Tibial nerve (tissue), 4 donors: ENCODE measurements around the gene VCAM1. TPM values are rescaled to one million over a fixed set of nuclear protein-coding genes. Genes with fewer than 3 reads are reported as not detected.

Experiments used
- DNase-seq, 2 donors: peaks; one replicate each; pipeline ENCODE4 v3.0.0-alpha.2; 2019; ENCODE audit warnings: low spot score in 2 of 2
- H3K27ac ChIP-seq, 4 donors: fragments of 200-600 bp; sonication (generic) in 3 of 4; one replicate each; pipeline ENCODE4 v1.5.1; 2017 to 2019; ENCODE audit warnings: mild to moderate bottlenecking in 1 of 4
- H3K27me3 ChIP-seq, 2 donors: fragments of 200-600 bp; sonication (generic) in 1 of 2; one replicate each; pipeline versions ENCODE4 v1.5.1 to v1.6.0; 2017 to 2019
- H3K36me3 ChIP-seq, 3 donors: fragments of 200-600 bp; sonication (generic); one replicate each; pipeline ENCODE4 v1.5.1; 2018 to 2019
- H3K4me1 ChIP-seq, 4 donors: fragments of 200-600 bp; sonication (generic) in 3 of 4; one replicate each; pipeline ENCODE4 v1.5.1; 2017 to 2019
- H3K4me3 ChIP-seq, 4 donors: fragments of 200-600 bp; sonication (generic) in 3 of 4; one replicate each; pipeline ENCODE4 v1.5.1; 2017 to 2019; ENCODE audit warnings: mild to moderate bottlenecking in 1 of 4, moderate library complexity in 1 of 4
- H3K9me3 ChIP-seq, 4 donors: fragments of 200-600 bp; sonication (generic) in 3 of 4; one replicate each; pipeline ENCODE4 v1.5.1; 2017 to 2019
- CTCF ChIP-seq, 5 experiments: fragments of 200-600 bp in 3 of 5; fragments of 450-650 bp in 2 of 5; sonication (generic) in 3 of 5; IDR thresholded peaks; one replicate each; pipeline ENCODE4 v1.5.1; 2016 to 2019; ENCODE audit warnings: antibody characterized with exemption in 5 of 5, mild to moderate bottlenecking in 3 of 5, moderate library complexity in 2 of 5
- EP300 ChIP-seq, 2 donors: sonication (generic); formaldehyde crosslinking; IDR thresholded peaks; one replicate each; pipeline ENCODE4 v1.6.1; 2017; ENCODE audit warnings: antibody characterized with exemption in 2 of 2, mild to moderate bottlenecking in 1 of 2
- POLR2A ChIP-seq, 2 donors: fragments of 450-650 bp; IDR thresholded peaks; one replicate each; pipeline ENCODE4 v1.6.1; 2017; ENCODE audit warnings: antibody characterized with exemption in 2 of 2, mild to moderate bottlenecking in 2 of 2, moderate library complexity in 2 of 2
- WGBS, 2 donors: methylation state at CpG; one replicate each; pipeline ENCODE4 v1.1.5; 2018; 5-methylcytosine and 5-hydroxymethylcytosine counted together
- total RNA-seq, 4 donors: library from RNA; depleted of rRNA; stranded (reverse); fragments of >200 nt; gene quantifications; one replicate each; pipeline ENCODE4 v1.1.0, GENCODE V29; 2016

The VCAM1 gene
- total RNA-seq, 4 donors from 2014 or later: 5.1 to 21.2 (median 9.8) TPM

GRCh38 chr1:100731758-100732157 is 12.2 kb downstream of the VCAM1 start:
- Histone ChIP-seq H3K9me3 (no peaks in the 10 kb centered on the region), H3K4me1 (peaks cover 0 to 6% (median 0%) of the 10 kb centered on the region in 4 donors), H3K4me3 (no peak overlapping the region), H3K36me3 (peaks cover 0 to 7% (median 0%) of the 10 kb centered on the region in 3 donors), H3K27ac (no peak overlapping the region), H3K27me3 (no peaks in the 10 kb centered on the region)
- TF ChIP-seq EP300 (IDR thresholded peaks at IDR 0.05) (no peak), CTCF (IDR thresholded peaks at IDR 0.05) (no peak), POLR2A (IDR thresholded peaks at IDR 0.05) (no peak)
- DNase-seq: no peak
- 88 to 94% methylated on average over 1 of the region's 1 CpG for WGBS, 2 donors

DNA sequence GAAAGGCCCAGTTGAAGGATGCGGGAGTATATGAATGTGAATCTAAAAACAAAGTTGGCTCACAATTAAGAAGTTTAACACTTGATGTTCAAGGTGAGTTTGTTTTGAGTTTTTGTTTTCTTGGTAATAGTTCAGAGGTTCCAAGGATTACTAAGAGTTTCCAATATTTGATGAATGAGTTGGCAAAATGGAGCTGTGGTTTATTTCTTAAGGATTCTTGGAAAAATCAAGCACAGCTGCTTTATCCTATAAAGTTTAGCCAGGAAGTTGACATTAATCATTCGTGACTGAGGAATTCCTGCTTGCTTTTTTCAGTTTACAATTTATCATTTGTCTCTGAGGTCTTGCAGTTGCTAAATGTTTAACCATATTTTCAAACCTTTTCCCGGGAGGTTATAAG is 15.1 kb downstream of the VCAM1 start:
- Histone ChIP-seq H3K4me3 (no peak overlapping the region), H3K36me3 (peaks cover 0 to 7% (median 0%) of the 10 kb centered on the region in 3 donors), H3K27ac (no peak overlapping the region), H3K9me3 (no peaks in the 10 kb centered on the region), H3K4me1 (peaks cover 0 to 11% (median 0%) of the 10 kb centered on the region in 4 donors), H3K27me3 (no peaks in the 10 kb centered on the region)
- TF ChIP-seq POLR2A (IDR thresholded peaks at IDR 0.05) (no peak), CTCF (IDR thresholded peaks at IDR 0.05) (no peak), EP300 (IDR thresholded peaks at IDR 0.05) (no peak)
- DNase-seq: no peak
- WGBS, 2 donors: 40 to 48% methylated on average over 3 of the region's 3 CpGs

- WGBS, 2 donors: 83 to 89% methylated on average over 3 of the region's 3 CpGs
- Histone ChIP-seq H3K27me3 (no peaks in the 10 kb centered on the region), H3K27ac (no peak overlapping the region), H3K9me3 (no peaks in the 10 kb centered on the region), H3K4me1 (peaks cover 0 to 11% (median 0%) of the 10 kb centered on the region in 4 donors), H3K4me3 (no peak overlapping the region), H3K36me3 (peaks cover 0 to 7% (median 0%) of the 10 kb centered on the region in 3 donors)
- no peak for DNase-seq
- no peak for TF ChIP-seq EP300 (IDR thresholded peaks at IDR 0.05)
- TF ChIP-seq POLR2A (IDR thresholded peaks at IDR 0.05): no peak
- no peak for TF ChIP-seq CTCF (IDR thresholded peaks at IDR 0.05)
These were observed 15.7 kb downstream of the VCAM1 start for GRCh38 chr1:100735244-100735643.

DNA sequence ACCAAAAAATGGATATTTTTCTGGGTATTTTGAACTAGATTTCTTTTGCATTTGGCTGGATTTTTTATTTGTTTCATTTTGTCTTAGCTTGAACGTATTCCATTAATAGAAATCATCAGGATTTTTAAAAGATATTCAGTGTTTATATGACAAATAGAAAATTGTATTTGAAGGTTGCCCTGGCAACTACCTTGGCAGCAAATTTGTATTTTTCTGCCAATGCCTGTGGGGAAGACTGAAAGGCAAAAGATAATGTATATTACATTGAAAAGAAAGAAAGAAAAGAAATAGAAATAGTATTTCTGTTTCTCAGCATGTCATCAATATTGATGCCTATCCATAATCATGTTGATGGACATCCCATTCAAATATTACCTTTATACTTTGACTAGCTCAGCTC is 16.8 kb downstream of the VCAM1 start:
- no peak for TF ChIP-seq EP300 (IDR thresholded peaks at IDR 0.05)
- no peak for TF ChIP-seq CTCF (IDR thresholded peaks at IDR 0.05)
- no peak for TF ChIP-seq POLR2A (IDR thresholded peaks at IDR 0.05)
- no peaks in the 10 kb centered on the region for H3K27me3 ChIP-seq
- no peak overlapping the region for H3K27ac ChIP-seq
- no peaks in the 10 kb centered on the region for H3K9me3 ChIP-seq
- H3K4me3 ChIP-seq: no peak overlapping the region
- H3K4me1 ChIP-seq: peaks cover 0 to 11% (median 0%) of the 10 kb centered on the region in 4 donors
- no peak for DNase-seq
- 10 to 15% methylated on average over 1 of the region's 1 CpG for WGBS, 2 donors
- H3K36me3 ChIP-seq: peaks cover 0 to 7% (median 0%) of the 10 kb centered on the region in 3 donors

GRCh38 chr1:100736746-100737145 is 17.2 kb downstream of the VCAM1 start:
- no peak for DNase-seq
- TF ChIP-seq EP300 (IDR thresholded peaks at IDR 0.05) (no peak), POLR2A (IDR thresholded peaks at IDR 0.05) (no peak), CTCF (IDR thresholded peaks at IDR 0.05) (no peak)
- Histone ChIP-seq H3K9me3 (no peaks in the 10 kb centered on the region), H3K27me3 (no peaks in the 10 kb centered on the region), H3K36me3 (peaks cover 0 to 6% (median 0%) of the 10 kb centered on the region in 3 donors), H3K4me1 (peaks cover 0 to 11% (median 0%) of the 10 kb centered on the region in 4 donors), H3K4me3 (no peak overlapping the region), H3K27ac (no peak overlapping the region)
- 20 to 28% methylated on average over 1 of the region's 1 CpG for WGBS, 2 donors
